IPS-18c (cell line): Measurements from ENCODE around the gene BANK1.

Experiments used
- H3K4me3 ChIP-seq: 2 replicates; pipeline ENCODE4 v1.7.0; 2013; ENCODE audit warnings: low read depth, mild to moderate bottlenecking, low read length, moderate library complexity; ENCODE audit not compliant: insufficient read depth
- H3K9me3 ChIP-seq: one replicate; pipeline ENCODE4 v1.6.1; 2013; ENCODE audit warnings: mild to moderate bottlenecking, low read length, moderate library complexity; ENCODE audit not compliant: control insufficient read depth, insufficient read depth

BANK1 gene, protein sequence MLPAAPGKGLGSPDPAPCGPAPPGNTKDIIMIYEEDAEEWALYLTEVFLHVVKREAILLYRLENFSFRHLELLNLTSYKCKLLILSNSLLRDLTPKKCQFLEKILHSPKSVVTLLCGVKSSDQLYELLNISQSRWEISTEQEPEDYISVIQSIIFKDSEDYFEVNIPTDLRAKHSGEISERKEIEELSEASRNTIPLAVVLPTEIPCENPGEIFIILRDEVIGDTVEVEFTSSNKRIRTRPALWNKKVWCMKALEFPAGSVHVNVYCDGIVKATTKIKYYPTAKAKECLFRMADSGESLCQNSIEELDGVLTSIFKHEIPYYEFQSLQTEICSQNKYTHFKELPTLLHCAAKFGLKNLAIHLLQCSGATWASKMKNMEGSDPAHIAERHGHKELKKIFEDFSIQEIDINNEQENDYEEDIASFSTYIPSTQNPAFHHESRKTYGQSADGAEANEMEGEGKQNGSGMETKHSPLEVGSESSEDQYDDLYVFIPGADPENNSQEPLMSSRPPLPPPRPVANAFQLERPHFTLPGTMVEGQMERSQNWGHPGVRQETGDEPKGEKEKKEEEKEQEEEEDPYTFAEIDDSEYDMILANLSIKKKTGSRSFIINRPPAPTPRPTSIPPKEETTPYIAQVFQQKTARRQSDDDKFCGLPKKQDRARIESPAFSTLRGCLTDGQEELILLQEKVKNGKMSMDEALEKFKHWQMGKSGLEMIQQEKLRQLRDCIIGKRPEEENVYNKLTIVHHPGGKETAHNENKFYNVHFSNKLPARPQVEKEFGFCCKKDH

GRCh38 chr4:101790521-101791181 lies at the start of gene BANK1:
Gene BANK1 (plus strand): TSS chr4:101790730. CDS start chr4:101790881, 151 bp downstream.
- H3K9me3 ChIP-seq, result no peaks in the 10 kb centered on the region
- H3K4me3 ChIP-seq, result peak within 1 kb of the TSS; percentile 50

DNA sequence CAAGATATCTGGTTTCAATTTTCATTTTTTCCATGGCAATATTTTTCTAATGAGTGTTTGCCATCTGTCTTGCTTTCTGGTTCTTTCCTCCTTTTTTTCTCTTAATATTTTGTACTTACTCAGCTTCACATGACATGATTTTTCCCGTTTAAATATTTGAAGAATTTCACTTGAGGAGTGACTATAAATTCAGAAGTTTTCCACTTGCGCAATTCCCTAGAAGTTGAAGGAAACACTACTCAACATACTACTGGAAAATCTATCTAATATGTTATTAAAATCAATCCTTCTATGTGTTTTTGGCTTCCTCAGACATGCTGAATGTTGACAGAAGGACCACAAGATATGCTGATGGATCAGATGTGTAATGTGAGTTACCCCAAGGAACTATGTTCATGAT lies 36.8 kb upstream of the BANK1 start:
- Histone ChIP-seq H3K4me3 (no peak overlapping the region), H3K9me3 (no peaks in the 10 kb centered on the region)

DNA sequence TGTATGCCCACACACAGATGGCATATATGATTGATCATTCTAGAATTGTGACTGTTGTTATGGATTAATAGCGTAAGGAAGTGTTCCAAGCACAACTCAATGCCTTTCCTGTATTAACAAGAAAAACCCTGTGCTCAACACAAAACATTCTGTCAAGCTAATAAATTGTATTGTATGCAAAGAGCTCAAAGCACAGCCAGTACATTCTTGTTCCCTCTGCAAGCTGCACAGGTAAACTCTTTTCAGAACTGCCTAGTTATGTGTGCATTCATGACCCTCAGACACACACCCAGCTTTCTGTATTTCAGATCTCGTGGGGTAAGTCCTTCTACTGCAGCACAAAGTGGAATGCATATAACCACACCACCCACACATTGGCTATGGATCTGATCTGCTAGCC lies 34.3 kb upstream of the BANK1 start:
- H3K4me3 ChIP-seq, result no peak overlapping the region
- no peaks in the 10 kb centered on the region for H3K9me3 ChIP-seq

- H3K4me3 ChIP-seq, result no peak overlapping the region
- no peaks in the 10 kb centered on the region for H3K9me3 ChIP-seq
These were observed 29.1 kb upstream of the BANK1 start for GRCh38 chr4:101761405-101761804.

- Histone ChIP-seq H3K4me3 (no peak overlapping the region), H3K9me3 (no peaks in the 10 kb centered on the region)
These were observed 28.5 kb upstream of the BANK1 start for GRCh38 chr4:101762025-101762424.

GRCh38 chr4:101762534-101762933 lies 28.0 kb upstream of the BANK1 start:
- Histone ChIP-seq H3K4me3 (no peak overlapping the region), H3K9me3 (no peaks in the 10 kb centered on the region)

DNA sequence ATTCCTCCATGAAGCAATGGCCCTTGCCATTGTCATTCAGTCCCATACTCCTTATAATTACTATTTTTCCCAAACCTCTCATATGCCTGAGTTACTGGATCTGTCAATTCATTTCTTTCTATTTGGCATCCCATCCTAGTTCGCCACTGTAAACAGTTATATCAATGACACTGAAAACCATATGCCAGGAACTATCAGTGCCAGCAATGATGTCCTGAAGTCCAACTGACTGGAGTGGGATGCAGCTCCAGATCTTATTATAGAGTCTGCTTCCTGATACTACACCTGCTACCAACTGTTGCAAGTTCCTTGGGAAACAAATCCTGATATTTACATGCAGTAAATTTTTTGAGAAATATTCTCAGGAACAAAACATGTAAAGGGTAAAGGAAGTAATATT lies 27.0 kb upstream of the BANK1 start:
- H3K9me3 ChIP-seq, result no peaks in the 10 kb centered on the region
- no peak overlapping the region for H3K4me3 ChIP-seq

DNA sequence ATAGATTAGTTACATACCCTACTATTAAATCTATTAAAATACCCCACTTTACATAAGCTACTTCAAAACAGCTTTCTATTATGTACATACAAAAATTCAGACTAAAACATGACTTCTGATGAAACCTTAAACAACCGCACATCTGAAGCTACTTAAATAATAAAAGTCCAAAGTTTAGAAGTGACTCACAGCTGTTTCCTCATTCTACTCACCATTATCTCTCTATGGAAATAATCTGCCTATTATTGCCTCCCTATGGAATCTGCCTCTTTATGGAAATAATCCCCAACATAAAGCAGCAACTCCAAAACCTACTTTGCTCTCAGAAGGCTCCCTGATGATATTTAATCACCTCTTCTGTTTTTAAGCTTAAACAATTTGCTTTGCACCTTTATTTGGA lies 15.7 kb upstream of the BANK1 start:
- no peak overlapping the region for H3K4me3 ChIP-seq
- H3K9me3 ChIP-seq, result peaks cover 3% of the 10 kb centered on the region

DNA sequence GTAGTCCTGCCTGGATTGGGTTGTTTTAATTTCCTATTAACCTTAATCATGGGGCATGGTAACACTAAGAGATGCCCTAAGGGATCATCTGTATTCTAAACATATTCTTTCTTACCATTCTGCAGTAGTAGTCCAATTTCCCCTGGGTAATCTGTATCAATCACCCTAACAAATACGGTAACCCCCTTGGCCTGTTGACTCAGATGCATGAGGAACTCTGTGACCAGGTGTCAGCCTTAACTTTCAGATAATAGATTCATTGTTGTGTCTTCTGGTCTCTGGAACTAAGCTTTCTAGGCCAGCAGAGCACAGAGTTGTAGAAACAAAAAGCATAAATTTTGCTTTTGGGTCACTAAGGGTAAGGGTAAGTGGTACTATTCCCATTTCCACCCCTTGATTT lies 13.1 kb upstream of the BANK1 start:
- Histone ChIP-seq H3K9me3 (no peaks in the 10 kb centered on the region), H3K4me3 (no peak overlapping the region)

GRCh38 chr4:101780284-101780683 lies 10.2 kb upstream of the BANK1 start:
- H3K4me3 ChIP-seq, result no peak overlapping the region
- H3K9me3 ChIP-seq, result no peaks in the 10 kb centered on the region

- Histone ChIP-seq H3K9me3 (no peaks in the 10 kb centered on the region), H3K4me3 (no peak overlapping the region)
These were observed 8.0 kb upstream of the BANK1 start for GRCh38 chr4:101782546-101782945.

DNA sequence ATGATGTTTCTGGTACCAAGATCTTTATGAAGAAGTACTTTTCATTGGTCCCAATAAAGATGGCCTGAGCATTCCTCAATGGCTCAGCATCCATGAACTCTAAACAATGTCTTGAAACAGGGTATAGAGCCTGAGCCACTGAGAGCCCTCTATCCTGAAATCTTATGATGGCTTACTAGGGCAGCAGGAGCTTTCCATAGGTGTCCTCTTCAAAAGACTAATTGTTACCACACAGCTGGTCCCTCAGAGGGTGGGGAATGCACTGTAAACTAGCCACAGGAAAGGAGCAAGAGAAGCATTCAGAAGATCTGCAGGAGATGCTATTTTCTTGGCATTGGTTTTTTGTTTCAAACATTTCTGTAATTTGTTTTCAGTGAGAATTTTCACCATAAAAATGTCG lies 5.6 kb upstream of the BANK1 start:
- Histone ChIP-seq H3K9me3 (no peaks in the 10 kb centered on the region), H3K4me3 (no peak overlapping the region)

GRCh38 chr4:101785486-101785885 lies 5.0 kb upstream of the BANK1 start:
- Histone ChIP-seq H3K4me3 (no peak overlapping the region), H3K9me3 (no peaks in the 10 kb centered on the region)

DNA sequence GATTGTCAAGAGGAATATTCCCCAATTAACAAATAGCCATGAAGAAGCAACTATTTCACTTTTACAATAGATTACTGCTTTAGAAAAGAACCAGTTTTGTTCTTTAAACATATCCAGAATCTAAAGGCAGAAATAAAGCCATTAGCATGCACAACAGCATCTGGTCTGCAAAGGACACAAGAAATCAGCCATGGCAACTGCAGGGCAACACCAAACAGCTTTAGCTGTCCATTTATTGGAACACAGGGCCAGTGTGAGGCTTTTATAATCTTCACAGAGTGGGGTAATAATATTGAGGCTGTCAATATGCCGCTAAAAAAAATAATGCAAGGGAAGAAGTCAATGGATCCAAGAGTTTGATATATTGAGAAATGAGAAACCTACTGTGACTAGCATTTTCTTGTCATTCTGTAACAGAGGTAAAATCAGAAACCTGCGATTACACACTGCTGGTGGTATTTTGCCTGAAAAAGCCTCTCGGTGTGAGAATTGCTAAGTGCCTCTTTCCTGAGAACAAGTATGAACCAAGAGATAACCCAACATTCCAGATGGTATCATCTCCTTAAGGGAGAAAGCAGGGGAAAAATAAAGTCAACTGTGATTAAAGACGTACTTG lies 2.7 kb upstream of the BANK1 start:
- Histone ChIP-seq H3K4me3 (no peak overlapping the region), H3K9me3 (no peaks in the 10 kb centered on the region)

DNA sequence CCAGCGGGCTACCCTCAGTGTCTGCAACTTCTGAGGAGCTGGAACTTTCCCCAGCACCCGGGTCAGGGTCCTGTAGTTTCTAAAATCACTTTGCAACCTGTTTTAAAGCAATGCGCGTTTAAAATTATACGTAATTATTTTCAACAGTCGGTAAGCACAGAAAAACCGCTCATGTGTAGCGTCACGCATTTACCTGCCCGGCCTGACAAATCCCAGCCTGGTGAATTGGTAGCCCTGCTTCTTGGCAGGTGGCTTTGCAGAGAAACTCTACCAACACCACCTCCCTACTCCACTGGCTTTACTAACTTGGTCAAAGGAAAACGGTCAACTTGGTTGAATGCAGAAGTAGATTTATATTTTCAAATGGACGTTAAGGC lies 640 bp downstream of the BANK1 start:
- H3K4me3 ChIP-seq, result peak overlapping the region; percentile 50

GRCh38 chr4:101792056-101792590 lies 1.6 kb downstream of the BANK1 start:
- no peaks in the 10 kb centered on the region for H3K9me3 ChIP-seq
- H3K4me3 ChIP-seq, result no peak overlapping the region

More for the DNA sequence above, 640 bp downstream of the BANK1 start:
- no peaks in the 10 kb centered on the region for H3K9me3 ChIP-seq

- Histone ChIP-seq H3K4me3 (no peak overlapping the region), H3K9me3 (no peaks in the 10 kb centered on the region)
These were observed 2.9 kb downstream of the BANK1 start for GRCh38 chr4:101793397-101793796.
